GM12875 (cell line): ENCODE results near the gene RSAD1.

Source experiments
- H3K4me3 ChIP-seq: one replicate; pipeline ENCODE4 v1.5.1; 2011; ENCODE audit warnings: low read depth, low read length, control low read depth
- CTCF ChIP-seq: IDR thresholded peaks from 2 replicates; pipeline ENCODE4 v1.5.1; 2011; ENCODE audit warnings: low read depth, mild to moderate bottlenecking, control low read depth, inconsistent platforms, low read length, moderate library complexity, borderline replicate concordance; ENCODE audit not compliant: insufficient read depth

The RSAD1 gene

GRCh38 chr17:50498021-50498874 is 19.6 kb downstream of the RSAD1 start:
- no peak overlapping the region for H3K4me3 ChIP-seq
- TF ChIP-seq CTCF: no peak

GRCh38 chr17:50499270-50499669 is 20.6 kb downstream of the RSAD1 start:
- no peak for TF ChIP-seq CTCF
- no peak overlapping the region for H3K4me3 ChIP-seq

- no peak for TF ChIP-seq CTCF
- H3K4me3 ChIP-seq: no peak overlapping the region
Observed at GRCh38 chr17:50499721-50500120, 21.1 kb downstream of the RSAD1 start.

GRCh38 chr17:50501054-50501453 is 22.4 kb downstream of the RSAD1 start:
- no peak overlapping the region for H3K4me3 ChIP-seq
- peak; percentile 19; the same call in 1 of the 2 replicates for TF ChIP-seq CTCF

GRCh38 chr17:50502301-50502990 is 23.8 kb downstream of the RSAD1 start:
- H3K4me3 ChIP-seq: no peak overlapping the region
- TF ChIP-seq CTCF: no peak

- TF ChIP-seq CTCF: no peak
- no peak overlapping the region for H3K4me3 ChIP-seq
Observed at GRCh38 chr17:50505591-50506130, 27.0 kb downstream of the RSAD1 start.
